ENCODE data around the gene ING1. TPM values are rescaled to one million over a fixed set of nuclear protein-coding genes. Genes with fewer than 3 reads are reported as not detected.

Gene ING1
- total and polyA plus RNA-seq, 2 donors (not counting 1 experiment from before 2014, with no cell fraction given) = 29.1 to 34.2 TPM

- Mint-ChIP-seq H3K27ac (no peak overlapping the region), H3K27me3 (peaks cover 9% of the 10 kb centered on the region), H3K4me3 (no peak overlapping the region), H3K4me1 (no peaks in the 10 kb centered on the region), H3K9me3 (ENCODE audit: insufficient read depth) (no peaks in the 10 kb centered on the region)
- DNase-seq (no peak), ATAC-seq (ENCODE audit: low read depth) (no peak)
- Histone ChIP-seq H3K4me3 (ENCODE audit: control extremely low read depth in 1 of 5, extremely low read depth in 1 of 5, insufficient read depth in 1 of 5, low read depth in 2 of 5, low read length in 4 of 5) (no peak overlapping the region), H2AFZ (ENCODE audit: insufficient read depth, low read depth, low read length, poor library complexity, severe bottlenecking) (no peak overlapping the region), H3K27ac (ENCODE audit: low read length in 2 of 2) (no peak overlapping the region), H3K9me3 (ENCODE audit: control extremely low read depth in 1 of 3, control insufficient read depth in 2 of 3, insufficient read depth in 1 of 3, low read length in 2 of 3) (no peaks in the 10 kb centered on the region), H3K27me3 (replicated peaks in 1 of 4; ENCODE audit: control extremely low read depth in 1 of 4, control insufficient read depth in 3 of 4, insufficient read depth in 4 of 4, low read length in 3 of 4) (no peaks in the 10 kb centered on the region), H3K9ac (ENCODE audit: low read length) (no peak overlapping the region), H3K36me3 (replicated peaks in 1 of 2; ENCODE audit: control extremely low read depth in 1 of 2, control insufficient read depth in 1 of 2, extremely low read depth in 1 of 2, insufficient read depth in 2 of 2, low read length in 1 of 2) (no peaks in the 10 kb centered on the region), H4K20me1 (ENCODE audit: control insufficient read depth, insufficient read depth, low read length, poor library complexity, severe bottlenecking) (no peaks in the 10 kb centered on the region), H3K4me2 (replicated peaks; ENCODE audit: low read depth, low read length, poor library complexity, severe bottlenecking) (no peak overlapping the region), H3K4me1 (ENCODE audit: control insufficient read depth in 2 of 2, insufficient read depth in 2 of 2, low read length in 2 of 2) (no peaks in the 10 kb centered on the region), H3K79me2 (ENCODE audit: control insufficient read depth, insufficient read depth, low read length) (no peaks in the 10 kb centered on the region)
- WGBS (ENCODE audit: insufficient coverage) = 96% methylated on average over 14 of the region's 14 CpGs
- TF ChIP-seq EZH2 (IDR thresholded peaks at IDR 0.05; ENCODE audit: borderline replicate concordance, insufficient read depth, low read depth, low read length, poor library complexity, severe bottlenecking) = no peak
- no peak for TF ChIP-seq CTCF (IDR thresholded peaks at IDR 0.05)
- ChIA-PET POLR2A (no interaction called here), CTCF (no interaction called here)
- intact Hi-C loops (cut with micrococcal nuclease) = no loop called here
Measured at GRCh38 chr13:110757296-110757695, 43.8 kb downstream of the ING1 start.

GRCh38 chr13:110758195-110758805 lies 44.8 kb downstream of the ING1 start:
- ATAC-seq (ENCODE audit: low read depth) (no peak), DNase-seq (no peak)
- Histone ChIP-seq H2AFZ (ENCODE audit: insufficient read depth, low read depth, low read length, poor library complexity, severe bottlenecking) (no peak overlapping the region), H3K4me2 (replicated peaks; ENCODE audit: low read depth, low read length, poor library complexity, severe bottlenecking) (no peak overlapping the region), H3K4me1 (ENCODE audit: control insufficient read depth in 2 of 2, insufficient read depth in 2 of 2, low read length in 2 of 2) (no peaks in the 10 kb centered on the region), H3K4me3 (ENCODE audit: control extremely low read depth in 1 of 5, extremely low read depth in 1 of 5, insufficient read depth in 1 of 5, low read depth in 2 of 5, low read length in 4 of 5) (no peak overlapping the region), H3K27me3 (replicated peaks in 1 of 4; ENCODE audit: control extremely low read depth in 1 of 4, control insufficient read depth in 3 of 4, insufficient read depth in 4 of 4, low read length in 3 of 4) (no peaks in the 10 kb centered on the region), H3K79me2 (ENCODE audit: control insufficient read depth, insufficient read depth, low read length) (no peaks in the 10 kb centered on the region), H3K9me3 (ENCODE audit: control extremely low read depth in 1 of 3, control insufficient read depth in 2 of 3, insufficient read depth in 1 of 3, low read length in 2 of 3) (peaks cover 0 to under 1% (median 0%) of the 10 kb centered on the region in 3 donors), H4K20me1 (ENCODE audit: control insufficient read depth, insufficient read depth, low read length, poor library complexity, severe bottlenecking) (no peaks in the 10 kb centered on the region), H3K36me3 (replicated peaks in 1 of 2; ENCODE audit: control extremely low read depth in 1 of 2, control insufficient read depth in 1 of 2, extremely low read depth in 1 of 2, insufficient read depth in 2 of 2, low read length in 1 of 2) (no peaks in the 10 kb centered on the region), H3K27ac (ENCODE audit: low read length in 2 of 2) (no peak overlapping the region), H3K9ac (ENCODE audit: low read length) (no peak overlapping the region)
- 100% methylated on average over 1 of the region's 4 CpGs for WGBS (ENCODE audit: insufficient coverage)
- CTCF ChIA-PET = no interaction called here
- TF ChIP-seq EZH2 (IDR thresholded peaks at IDR 0.05; ENCODE audit: borderline replicate concordance, insufficient read depth, low read depth, low read length, poor library complexity, severe bottlenecking) (no peak), CTCF (IDR thresholded peaks at IDR 0.05) (no peak)
- Mint-ChIP-seq H3K4me3 (no peak overlapping the region), H3K4me1 (no peaks in the 10 kb centered on the region), H3K27ac (no peak overlapping the region), H3K27me3 (peaks cover 9% of the 10 kb centered on the region), H3K9me3 (ENCODE audit: insufficient read depth) (no peaks in the 10 kb centered on the region)
- POLR2A ChIA-PET = no interaction called here
- intact Hi-C loops (cut with micrococcal nuclease) = no loop called here

All from B cell (primary cell).